Activated T-helper 2 cell treated with anti-CD3 and anti-CD28 coated beads, Interferon-gamma antibody, Interleukin-2, Interleukin-4, amounts not matched to agents 10 μg/mL and 5 μg/mL and 100 μg/mL, durations not matched to agents 14 hours and 24 hours and 36 hours (primary cell): Measurements from ENCODE around the gene CA10. TPM values are rescaled to one million over a fixed set of nuclear protein-coding genes. Genes with fewer than 3 reads are reported as not detected.

Source experiments
- DNase-seq: peaks from one replicate; pipeline ENCODE4 v3.0.0; 2021; ENCODE audit warnings: low spot score
- H3K27ac Mint-ChIP-seq: one replicate; pipeline ENCODE4 v1.8.0; 2021; ENCODE audit warnings: mixed read lengths
- H3K27me3 Mint-ChIP-seq: one replicate; pipeline ENCODE4 v1.8.0; 2021; ENCODE audit warnings: low read depth, mixed read lengths
- H3K36me3 Mint-ChIP-seq: one replicate; pipeline ENCODE4 v1.8.0; 2021; ENCODE audit warnings: low read depth, mixed read lengths
- H3K4me1 Mint-ChIP-seq: one replicate; pipeline ENCODE4 v1.8.0; 2021; ENCODE audit warnings: low read depth, mixed read lengths
- H3K4me3 Mint-ChIP-seq: one replicate; pipeline ENCODE4 v1.8.0; 2021; ENCODE audit warnings: low read depth, mild to moderate bottlenecking, moderate library complexity, mixed read lengths
- H3K9me3 Mint-ChIP-seq: one replicate; pipeline ENCODE4 v1.8.0; 2021; ENCODE audit warnings: mixed read lengths
- intact Hi-C: fragments of 100-400 bp; cut with micrococcal nuclease; formaldehyde crosslinking; loops from one replicate; pipeline ENCODE4 v1.15.1; 2023
- total RNA-seq: library from RNA; stranded (reverse); gene quantifications from 2 replicates; pipeline ENCODE4 v1.2.3, GENCODE V29; 2022

CA10 gene
- total RNA-seq, 1 donor from 2014 or later = 0.32 TPM

GRCh38 chr17:51657224-51657623, 501.3 kb downstream of the CA10 start:
- no peaks in the 10 kb centered on the region for H3K9me3 Mint-ChIP-seq
- peaks cover 8% of the 10 kb centered on the region for H3K27me3 Mint-ChIP-seq
- H3K4me3 Mint-ChIP-seq = no peak overlapping the region
- no peaks in the 10 kb centered on the region for H3K4me1 Mint-ChIP-seq
- no peaks in the 10 kb centered on the region for H3K36me3 Mint-ChIP-seq
- intact Hi-C loops = no loop called here
- DNase-seq = no peak
- no peak overlapping the region for H3K27ac Mint-ChIP-seq

GRCh38 chr17:51653878-51654277, 504.6 kb downstream of the CA10 start:
- Mint-ChIP-seq H3K9me3 (no peaks in the 10 kb centered on the region), H3K27me3 (peaks cover 6% of the 10 kb centered on the region), H3K36me3 (no peaks in the 10 kb centered on the region), H3K4me3 (no peak overlapping the region), H3K4me1 (no peaks in the 10 kb centered on the region), H3K27ac (no peak overlapping the region)
- no peak for DNase-seq
- intact Hi-C loops = no loop called here

- H3K27me3 Mint-ChIP-seq = peaks cover 6% of the 10 kb centered on the region
- H3K27ac Mint-ChIP-seq = no peak overlapping the region
- H3K9me3 Mint-ChIP-seq = no peaks in the 10 kb centered on the region
- no peaks in the 10 kb centered on the region for H3K4me1 Mint-ChIP-seq
- no peak for DNase-seq
- intact Hi-C loops = no loop called here
- no peak overlapping the region for H3K4me3 Mint-ChIP-seq
- no peaks in the 10 kb centered on the region for H3K36me3 Mint-ChIP-seq
These were observed 506.0 kb downstream of the CA10 start for GRCh38 chr17:51652529-51652928.

- intact Hi-C loops = no loop called here
These were observed 506.8 kb downstream of the CA10 start for GRCh38 chr17:51651513-51652298.

GRCh38 chr17:51650772-51651171, 507.7 kb downstream of the CA10 start:
- H3K9me3 Mint-ChIP-seq = no peaks in the 10 kb centered on the region
- intact Hi-C loops = no loop called here
- no peaks in the 10 kb centered on the region for H3K4me1 Mint-ChIP-seq
- H3K27me3 Mint-ChIP-seq = peaks cover 6% of the 10 kb centered on the region
- no peak overlapping the region for H3K4me3 Mint-ChIP-seq
- H3K27ac Mint-ChIP-seq = no peak overlapping the region
- no peak for DNase-seq
- no peaks in the 10 kb centered on the region for H3K36me3 Mint-ChIP-seq

More at GRCh38 chr17:51651513-51652298, 506.8 kb downstream of the CA10 start:
- no peak overlapping the region for H3K4me3 Mint-ChIP-seq
- DNase-seq = no peak
- peaks cover 6% of the 10 kb centered on the region for H3K27me3 Mint-ChIP-seq
- H3K4me1 Mint-ChIP-seq = no peaks in the 10 kb centered on the region
- H3K36me3 Mint-ChIP-seq = no peaks in the 10 kb centered on the region
- H3K27ac Mint-ChIP-seq = no peak overlapping the region
- no peaks in the 10 kb centered on the region for H3K9me3 Mint-ChIP-seq

GRCh38 chr17:51650202-51650601, 508.3 kb downstream of the CA10 start:
- no peaks in the 10 kb centered on the region for H3K4me1 Mint-ChIP-seq
- no peak overlapping the region for H3K4me3 Mint-ChIP-seq
- H3K27me3 Mint-ChIP-seq = peaks cover 3% of the 10 kb centered on the region
- no peak overlapping the region for H3K27ac Mint-ChIP-seq
- H3K9me3 Mint-ChIP-seq = no peaks in the 10 kb centered on the region
- H3K36me3 Mint-ChIP-seq = no peaks in the 10 kb centered on the region
- intact Hi-C loops = no loop called here
- DNase-seq = no peak

- no peaks in the 10 kb centered on the region for H3K4me1 Mint-ChIP-seq
- H3K9me3 Mint-ChIP-seq = no peaks in the 10 kb centered on the region
- DNase-seq = no peak
- H3K27me3 Mint-ChIP-seq = no peaks in the 10 kb centered on the region
- H3K27ac Mint-ChIP-seq = no peak overlapping the region
- H3K4me3 Mint-ChIP-seq = no peak overlapping the region
- intact Hi-C loops = no loop called here
- H3K36me3 Mint-ChIP-seq = no peaks in the 10 kb centered on the region
These were observed 510.7 kb downstream of the CA10 start for GRCh38 chr17:51647826-51648225.

- Mint-ChIP-seq H3K27ac (no peak overlapping the region), H3K4me3 (no peak overlapping the region), H3K27me3 (no peaks in the 10 kb centered on the region), H3K36me3 (no peaks in the 10 kb centered on the region), H3K9me3 (no peaks in the 10 kb centered on the region), H3K4me1 (no peaks in the 10 kb centered on the region)
- DNase-seq = no peak
- intact Hi-C loops = no loop called here
These were observed 511.4 kb downstream of the CA10 start for GRCh38 chr17:51647067-51647466.

GRCh38 chr17:51646539-51646938, 512.0 kb downstream of the CA10 start:
- no peaks in the 10 kb centered on the region for H3K9me3 Mint-ChIP-seq
- H3K27ac Mint-ChIP-seq = no peak overlapping the region
- no peak overlapping the region for H3K4me3 Mint-ChIP-seq
- no peaks in the 10 kb centered on the region for H3K36me3 Mint-ChIP-seq
- H3K4me1 Mint-ChIP-seq = no peaks in the 10 kb centered on the region
- H3K27me3 Mint-ChIP-seq = no peaks in the 10 kb centered on the region
- DNase-seq = no peak
- intact Hi-C loops = no loop called here

- H3K27me3 Mint-ChIP-seq = peaks cover 5% of the 10 kb centered on the region
- H3K4me1 Mint-ChIP-seq = no peaks in the 10 kb centered on the region
- DNase-seq = no peak
- no peaks in the 10 kb centered on the region for H3K9me3 Mint-ChIP-seq
- no peaks in the 10 kb centered on the region for H3K36me3 Mint-ChIP-seq
- no peak overlapping the region for H3K4me3 Mint-ChIP-seq
- intact Hi-C loops = no loop called here
- H3K27ac Mint-ChIP-seq = no peak overlapping the region
These were observed 513.5 kb downstream of the CA10 start for GRCh38 chr17:51645056-51645455.

- DNase-seq = no peak
- H3K4me3 Mint-ChIP-seq = no peak overlapping the region
These were observed 514.6 kb downstream of the CA10 start for GRCh38 chr17:51643702-51644490.

GRCh38 chr17:51642029-51642428, 516.5 kb downstream of the CA10 start:
- DNase-seq = no peak
- intact Hi-C loops = no loop called here
- no peaks in the 10 kb centered on the region for H3K9me3 Mint-ChIP-seq
- no peaks in the 10 kb centered on the region for H3K36me3 Mint-ChIP-seq
- no peak overlapping the region for H3K4me3 Mint-ChIP-seq
- H3K27ac Mint-ChIP-seq = no peak overlapping the region
- peaks cover 5% of the 10 kb centered on the region for H3K27me3 Mint-ChIP-seq
- no peaks in the 10 kb centered on the region for H3K4me1 Mint-ChIP-seq

More at GRCh38 chr17:51643702-51644490, 514.6 kb downstream of the CA10 start:
- intact Hi-C loops = no loop called here
- Mint-ChIP-seq H3K4me1 (no peaks in the 10 kb centered on the region), H3K27ac (no peak overlapping the region), H3K36me3 (no peaks in the 10 kb centered on the region), H3K9me3 (no peaks in the 10 kb centered on the region), H3K27me3 (peaks cover 5% of the 10 kb centered on the region)

- intact Hi-C loops = no loop called here
These were observed 518.3 kb downstream of the CA10 start for GRCh38 chr17:51640108-51640622.

More at GRCh38 chr17:51640108-51640622, 518.3 kb downstream of the CA10 start:
- Mint-ChIP-seq H3K4me1 (no peaks in the 10 kb centered on the region), H3K27ac (no peak overlapping the region), H3K27me3 (peaks cover 5% of the 10 kb centered on the region), H3K4me3 (no peak overlapping the region), H3K9me3 (no peaks in the 10 kb centered on the region), H3K36me3 (no peaks in the 10 kb centered on the region)
- DNase-seq = no peak
